ENCODE results near the gene KLHDC8A. TPM values are rescaled to one million over a fixed set of nuclear protein-coding genes. Genes with fewer than 3 reads are reported as not detected.

Gene KLHDC8A
- total and polyA plus RNA-seq, 2 of the 4 experiments (the other 2 are of a cell fraction) = not detected

- dilution Hi-C loops (cut with HindIII; ENCODE audit: low sequenced_read_pairs, unreplicated experiment) = no loop called here
- peak overlapping the region; percentile 85 for H2BK120ac ChIP-seq (ENCODE audit: low read depth, low read length)
- H3K4me2 ChIP-seq (ENCODE audit: low read depth, low read length) = peak overlapping the region; percentile 56
- H3K27me3 ChIP-seq (ENCODE audit: control insufficient read depth, insufficient read depth, low read length) = no peaks in the 10 kb centered on the region
- BruUV-seq (replicated peaks) = no TSS peak
- H4K20me1 ChIP-seq (ENCODE audit: insufficient read depth, low read length) = peaks cover 48% of the 10 kb centered on the region
- ATAC-seq (ENCODE audit: low read depth) = no peak
- H4K91ac ChIP-seq (ENCODE audit: insufficient read depth, low read depth, low read length) = peak overlapping the region; percentile 71
- peaks cover 44% of the 10 kb centered on the region for H3K36me3 ChIP-seq (ENCODE audit: control insufficient read depth, insufficient read depth, low read length)
- intact Hi-C loops (cut with micrococcal nuclease) = no loop called here
- H3K9ac ChIP-seq (ENCODE audit: low read depth, low read length) = peak overlapping the region; percentile 37
- peak overlapping the region; percentile 52 for H4K5ac ChIP-seq (ENCODE audit: low read depth, low read length)
- H2BK15ac ChIP-seq (ENCODE audit: low read depth, low read length) = no peak overlapping the region; the same call in 1 of the 3 replicates
- peaks cover 63% of the 10 kb centered on the region for H3K9me1 ChIP-seq (ENCODE audit: insufficient read depth, low read length)
- H2BK5ac ChIP-seq (ENCODE audit: low read depth, low read length, poor library complexity, severe bottlenecking) = peak overlapping the region; percentile 74
- peaks cover 35% of the 10 kb centered on the region for H3K4me1 ChIP-seq (ENCODE audit: control insufficient read depth, insufficient read depth, low read length)
- H3K4me3 ChIP-seq (ENCODE audit: insufficient read depth, low read depth, low read length) = no peak overlapping the region
- no peak for DNase-seq
- H4K8ac ChIP-seq (ENCODE audit: low read depth in 2 of 2, low read length in 2 of 2) = peak overlapping the region; percentile 81 to 94
- H2BK20ac ChIP-seq (ENCODE audit: low read depth, low read length) = peak overlapping the region; percentile 62; the same call in 1 of the 2 replicates
- peaks cover 23 to 87% of the 10 kb centered on the region in 2 experiments for H3K79me1 ChIP-seq (ENCODE audit: low read depth in 1 of 2, low read length in 2 of 2)
- CTCF ChIA-PET = interaction anchor here (0.6 to 1.9 kb wide), 3 partner anchors 13 to 569 kb away, joined by 3 to 9 read pairs (median 4); no protein-coding TSS in a partner anchor
- POLR2A ChIA-PET (ENCODE audit: unreplicated experiment) = interaction anchor here (1.1 kb wide), 1 partner anchor 15 kb away, joined by 3 read pairs; no protein-coding TSS in a partner anchor
- peak overlapping the region; percentile 92 for H3K4ac ChIP-seq (ENCODE audit: low read depth, low read length)
- in situ Hi-C loops (cut with MboI; ENCODE audit: low sequenced_read_pairs) = no loop called here
- H2AFZ ChIP-seq (replicated peaks; ENCODE audit: low read length, poor library complexity) = peak overlapping the region; percentile 85
- no peaks in the 10 kb centered on the region for H3K9me3 ChIP-seq (ENCODE audit: control insufficient read depth, insufficient read depth, low read length)
- H3K18ac ChIP-seq (ENCODE audit: low read depth, low read length) = peak overlapping the region; percentile 10; the same call in 1 of the 2 replicates
- H2AK9ac ChIP-seq (replicated peaks; ENCODE audit: low read depth, low read length, poor library complexity) = peak overlapping the region; percentile 97
- H3K14ac ChIP-seq (replicated peaks; ENCODE audit: low read depth, low read length) = peak overlapping the region; percentile 75
- 100% methylated on average over 1 of the region's 10 CpGs; no CpG with 5 or more reads in 1 of the 2 experiments for WGBS, 2 experiments (ENCODE audit: extremely low coverage in 2 of 2, insufficient read length in 1 of 2)
- peak overlapping the region; percentile 86 for H3K23ac ChIP-seq (ENCODE audit: low read depth, low read length)
- H3K27ac ChIP-seq (ENCODE audit: insufficient read depth, low read length) = peak overlapping the region; percentile 90
- H2AK5ac ChIP-seq (ENCODE audit: low read depth, low read length) = peak overlapping the region; percentile 92
- peak overlapping the region; percentile 74 for H3K56ac ChIP-seq (ENCODE audit: extremely low read depth, insufficient read depth, low read length)
- TF ChIP-seq, protein P1, sequence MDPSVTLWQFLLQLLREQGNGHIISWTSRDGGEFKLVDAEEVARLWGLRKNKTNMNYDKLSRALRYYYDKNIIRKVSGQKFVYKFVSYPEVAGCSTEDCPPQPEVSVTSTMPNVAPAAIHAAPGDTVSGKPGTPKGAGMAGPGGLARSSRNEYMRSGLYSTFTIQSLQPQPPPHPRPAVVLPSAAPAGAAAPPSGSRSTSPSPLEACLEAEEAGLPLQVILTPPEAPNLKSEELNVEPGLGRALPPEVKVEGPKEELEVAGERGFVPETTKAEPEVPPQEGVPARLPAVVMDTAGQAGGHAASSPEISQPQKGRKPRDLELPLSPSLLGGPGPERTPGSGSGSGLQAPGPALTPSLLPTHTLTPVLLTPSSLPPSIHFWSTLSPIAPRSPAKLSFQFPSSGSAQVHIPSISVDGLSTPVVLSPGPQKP (IDR thresholded peaks at IDR 0.05; ENCODE audit: borderline replicate concordance, low read depth, low read length) = no peak
- TF ChIP-seq NFE2L2 (IDR thresholded peaks at IDR 0.05; ENCODE audit: low read depth, low read length) (no peak), CEBPB (IDR thresholded peaks at IDR 0.05; ENCODE audit: low read depth, low read length) (no peak), RFX5 (IDR thresholded peaks at IDR 0.05; ENCODE audit: low read depth, low read length) (no peak), FOS (IDR thresholded peaks at IDR 0.05; ENCODE audit: low read depth, low read length) (no peak), MAFK (IDR thresholded peaks at IDR 0.05; ENCODE audit: low read depth, low read length) (no peak), BHLHE40 (IDR thresholded peaks at IDR 0.05; ENCODE audit: low read depth, low read length) (no peak), RCOR1 (IDR thresholded peaks at IDR 0.05; ENCODE audit: insufficient replicate concordance, low read length) (no peak), CHD1 (IDR thresholded peaks at IDR 0.05; ENCODE audit: low read depth, low read length) (no peak), SMC3 (IDR thresholded peaks at IDR 0.05; ENCODE audit: low read depth, low read length) (no peak), CTCF (conservative IDR thresholded peaks at IDR 0.05; ENCODE audit: low read depth, low read length) (no peak), MXI1 (IDR thresholded peaks at IDR 0.05; ENCODE audit: borderline replicate concordance, low read depth, low read length) (no peak), MAZ (IDR thresholded peaks at IDR 0.05; ENCODE audit: borderline replicate concordance, low read depth, low read length) (no peak)
- TF ChIP-seq, protein P2, sequence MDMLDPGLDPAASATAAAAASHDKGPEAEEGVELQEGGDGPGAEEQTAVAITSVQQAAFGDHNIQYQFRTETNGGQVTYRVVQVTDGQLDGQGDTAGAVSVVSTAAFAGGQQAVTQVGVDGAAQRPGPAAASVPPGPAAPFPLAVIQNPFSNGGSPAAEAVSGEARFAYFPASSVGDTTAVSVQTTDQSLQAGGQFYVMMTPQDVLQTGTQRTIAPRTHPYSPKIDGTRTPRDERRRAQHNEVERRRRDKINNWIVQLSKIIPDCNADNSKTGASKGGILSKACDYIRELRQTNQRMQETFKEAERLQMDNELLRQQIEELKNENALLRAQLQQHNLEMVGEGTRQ (IDR thresholded peaks at IDR 0.05; ENCODE audit: low read depth, low read length) = no peak
These were observed 43.7 kb downstream of the KLHDC8A start for GRCh38 chr1:205312866-205313562.

All from IMR-90 (cell line).